Measurements from ENCODE around the gene TSSK3. TPM values are rescaled to one million over a fixed set of nuclear protein-coding genes. Genes with fewer than 3 reads are reported as not detected.

TSSK3 gene
- total RNA-seq, 4 donors from 2014 or later = 0.42 to 1.5 (median 0.84) TPM; not detected in 1

GRCh38 chr1:32388641-32389040 is 26.3 kb downstream of the TSSK3 start:
- H3K4me3 ChIP-seq (ENCODE audit: low read depth, poor library complexity, severe bottlenecking) = no peak overlapping the region
- DNase-seq (ENCODE audit: low spot score in 2 of 2) = no peak
- intact Hi-C loops (cut with DNase I; ENCODE audit: low total_unique reads) = no loop called here
- TF ChIP-seq CTCF (IDR thresholded peaks at IDR 0.05) (no peak), POLR2A (IDR thresholded peaks at IDR 0.05) (no peak)
- 86 to 89% methylated on average over 6 of the region's 6 CpGs for WGBS, 2 donors

- 51 to 58% methylated on average over 8 of the region's 8 CpGs for WGBS, 2 donors
- no peak for TF ChIP-seq POLR2A (IDR thresholded peaks at IDR 0.05)
- TF ChIP-seq CTCF (IDR thresholded peaks at IDR 0.05) = no peak
Observed at GRCh38 chr1:32390904-32391870, 28.8 kb downstream of the TSSK3 start.

GRCh38 chr1:32392325-32392724 is 30.0 kb downstream of the TSSK3 start:
- H3K4me3 ChIP-seq (ENCODE audit: low read depth, poor library complexity, severe bottlenecking) = no peak overlapping the region
- no peak for DNase-seq (ENCODE audit: low spot score in 2 of 2)
- intact Hi-C loops (cut with DNase I; ENCODE audit: low total_unique reads) = no loop called here
- WGBS, 2 donors = 73 to 78% methylated on average over 3 of the region's 3 CpGs
- TF ChIP-seq POLR2A (IDR thresholded peaks at IDR 0.05) (no peak), CTCF (IDR thresholded peaks at IDR 0.05) (no peak)

More at GRCh38 chr1:32390904-32391870, 28.8 kb downstream of the TSSK3 start:
- no peak overlapping the region for H3K4me3 ChIP-seq (ENCODE audit: low read depth, poor library complexity, severe bottlenecking)
- intact Hi-C loops (cut with DNase I; ENCODE audit: low total_unique reads) = no loop called here
- no peak for DNase-seq (ENCODE audit: low spot score in 2 of 2)

GRCh38 chr1:32393136-32393535 is 30.8 kb downstream of the TSSK3 start:
- intact Hi-C loops (cut with DNase I; ENCODE audit: low total_unique reads) = no loop called here
- TF ChIP-seq CTCF (IDR thresholded peaks at IDR 0.05) (no peak), POLR2A (IDR thresholded peaks at IDR 0.05) (no peak)
- H3K4me3 ChIP-seq (ENCODE audit: low read depth, poor library complexity, severe bottlenecking) = no peak overlapping the region
- DNase-seq (ENCODE audit: low spot score in 2 of 2) = no peak
- 40 to 41% methylated on average over 1 of the region's 1 CpG for WGBS, 2 donors

GRCh38 chr1:32393832-32394140 is 31.4 kb downstream of the TSSK3 start:
- intact Hi-C loops (cut with DNase I; ENCODE audit: low total_unique reads) = no loop called here
- H3K4me3 ChIP-seq (ENCODE audit: low read depth, poor library complexity, severe bottlenecking) = peak overlapping the region; percentile 86
- peak in 1 of 2 donors; percentile 54 for DNase-seq (ENCODE audit: low spot score in 2 of 2)
- WGBS, 2 donors = 1 to 3% methylated on average over 11 to 15 of the region's 15 CpGs
- TF ChIP-seq POLR2A (IDR thresholded peaks at IDR 0.05) (no peak), CTCF (IDR thresholded peaks at IDR 0.05) (no peak)
